Small intestine (tissue), 7 donors: ENCODE results near the gene MYO7A. TPM values are rescaled to one million over a fixed set of nuclear protein-coding genes. Genes with fewer than 3 reads are reported as not detected.

Source experiments
- DNase-seq, 2 donors: peaks; one replicate each; pipeline versions ENCODE4 v3.0.0 to v3.0.0-alpha.2; 2013
- FAIRE-seq: peaks from 2 replicates; lab custom pipeline; 2012; peaks lifted over from hg19 to GRCh38; lab: Jason Lieb, UNC
- H3K27ac ChIP-seq, 3 donors: one replicate each; pipeline ENCODE4 v1.5.1; 2013; ENCODE audit warnings: low read length in 2 of 3, mild to moderate bottlenecking in 2 of 3, control low read depth in 1 of 3, inconsistent platforms in 1 of 3, low read depth in 1 of 3, moderate library complexity in 1 of 3
- H3K27me3 ChIP-seq, 3 donors: one replicate each; pipeline ENCODE4 v1.6.1; 2013; ENCODE audit warnings: low read length in 3 of 3, inconsistent platforms in 1 of 3; ENCODE audit not compliant: control insufficient read depth in 3 of 3, insufficient read depth in 3 of 3
- H3K36me3 ChIP-seq, 3 donors: one replicate each; pipeline ENCODE4 v1.6.1; 2013; ENCODE audit warnings: low read length in 3 of 3, inconsistent platforms in 1 of 3, low read depth in 1 of 3, mild to moderate bottlenecking in 1 of 3, moderate library complexity in 1 of 3; ENCODE audit not compliant: control insufficient read depth in 3 of 3, insufficient read depth in 2 of 3
- H3K4me1 ChIP-seq, 3 donors: one replicate each; pipeline ENCODE4 v1.6.1; 2013; ENCODE audit warnings: low read length in 2 of 3, inconsistent platforms in 1 of 3, low read depth in 1 of 3, mild to moderate bottlenecking in 1 of 3, moderate library complexity in 1 of 3; ENCODE audit not compliant: control insufficient read depth in 3 of 3, insufficient read depth in 2 of 3
- H3K4me3 ChIP-seq, 3 donors: one replicate each; pipeline ENCODE4 v1.5.1; 2013; ENCODE audit warnings: low read length in 3 of 3, control low read depth in 1 of 3, inconsistent platforms in 1 of 3, low read depth in 1 of 3, mild to moderate bottlenecking in 1 of 3, moderate library complexity in 1 of 3
- H3K9me3 ChIP-seq, 2 donors: one replicate each; pipeline ENCODE4 v1.6.1; 2013; ENCODE audit warnings: low read depth in 1 of 2, low read length in 1 of 2; ENCODE audit not compliant: control insufficient read depth in 2 of 2, insufficient read depth in 1 of 2
- WGBS, 3 donors: extraction: QIAGEN DNeasy Blood & Tissue Kit; methylation state at CpG; one replicate each; pipeline ENCODE4 v1.1.7; 2013; 5-methylcytosine and 5-hydroxymethylcytosine counted together
- polyA plus RNA-seq, 4 donors: library from polyadenylated mRNA; stranded (reverse) in 3 of 4; unstranded in 1 of 4; fragments of 200-250 nt in 3 of 4; fragments of 120-200 nt in 1 of 4; gene quantifications; one replicate each; pipeline versions ENCODE4 v1.2.1 to v1.2.3, GENCODE V29; 2013
- donor health status: healthy with polysubstance abuse.
- donor health status: control.
- donor health status: control.
- donor health status: Bipolar disorder and iron deficiency.
- donor health status: healthy.

MYO7A gene
- polyA plus RNA-seq, 4 donors: 1.4 to 74.2 (median 2.2) TPM

DNA sequence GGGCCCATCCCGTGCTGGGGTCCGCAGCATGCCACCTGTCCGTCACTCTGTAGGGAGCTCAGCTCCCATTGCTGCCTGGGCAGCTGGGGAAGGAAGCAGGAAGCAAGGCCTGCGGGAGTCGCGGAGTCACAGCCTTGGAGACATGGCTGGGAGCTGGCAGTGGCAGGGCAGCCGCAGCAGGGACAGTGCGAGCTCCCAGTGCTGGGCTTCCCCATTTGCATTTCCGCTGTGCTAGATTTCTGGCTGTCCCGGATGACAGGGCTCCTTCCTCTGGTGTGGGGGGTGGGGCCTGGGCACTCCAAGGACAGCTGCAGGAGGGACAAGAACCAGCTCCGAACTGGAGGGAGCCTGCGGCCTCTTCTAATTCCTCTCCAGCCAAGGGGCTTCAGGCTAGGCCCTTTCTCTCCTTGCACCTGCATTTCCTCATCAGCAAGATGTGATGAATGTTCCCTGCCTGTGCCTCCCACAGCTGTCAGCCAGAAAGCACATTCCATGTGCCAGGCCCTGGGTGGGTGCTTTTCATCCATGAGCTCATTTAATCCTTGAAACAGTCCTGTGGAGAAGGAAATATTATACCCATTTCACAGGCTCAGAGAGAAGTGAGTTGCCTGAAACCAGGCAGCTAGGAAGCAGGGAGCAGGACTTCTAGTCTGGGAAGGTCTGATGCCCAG lies 48.0 kb downstream of the MYO7A start:
- H3K27ac ChIP-seq: peak overlapping the region in 1 of 3 donors; percentile 11
- WGBS, 3 donors: 61 to 81% (median 74%) methylated on average over 12 of the region's 12 CpGs
- H3K27me3 ChIP-seq: no peaks in the 10 kb centered on the region
- H3K36me3 ChIP-seq: peaks cover 0 to 95% (median 0%) of the 10 kb centered on the region in 3 donors
- no peak overlapping the region for H3K4me3 ChIP-seq
- peaks cover 0 to 26% (median 0%) of the 10 kb centered on the region in 3 donors for H3K4me1 ChIP-seq
- H3K9me3 ChIP-seq: no peaks in the 10 kb centered on the region
- no peak for DNase-seq
- FAIRE-seq: no peak

DNA sequence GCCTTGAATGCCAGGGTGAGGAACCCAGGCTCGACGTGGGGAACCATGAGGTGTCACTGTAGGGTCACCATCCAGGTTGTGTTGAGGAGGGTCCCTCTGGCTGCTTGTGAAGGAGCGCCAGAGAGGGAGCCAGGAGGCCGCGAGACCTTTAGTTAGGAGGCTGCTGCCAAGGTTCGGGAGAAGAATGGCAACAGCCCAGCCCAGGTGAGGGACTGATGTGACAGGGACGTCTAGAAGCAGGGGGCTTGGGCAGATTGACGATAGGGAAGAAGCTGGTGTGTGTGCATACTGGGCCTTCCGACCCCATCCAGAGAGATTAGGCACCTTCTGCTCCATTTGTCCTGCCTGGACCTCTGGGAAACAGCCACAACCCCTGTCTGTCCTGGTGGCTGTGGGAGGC lies 49.0 kb downstream of the MYO7A start:
- Histone ChIP-seq H3K4me3 (no peak overlapping the region), H3K4me1 (peaks cover 0 to 22% (median 0%) of the 10 kb centered on the region in 3 donors), H3K27me3 (no peaks in the 10 kb centered on the region), H3K9me3 (no peaks in the 10 kb centered on the region), H3K27ac (no peak overlapping the region), H3K36me3 (peaks cover 0 to 97% (median 0%) of the 10 kb centered on the region in 3 donors)
- 82 to 89% (median 86%) methylated on average over 9 of the region's 9 CpGs for WGBS, 3 donors
- DNase-seq: no peak
- FAIRE-seq: no peak

DNA sequence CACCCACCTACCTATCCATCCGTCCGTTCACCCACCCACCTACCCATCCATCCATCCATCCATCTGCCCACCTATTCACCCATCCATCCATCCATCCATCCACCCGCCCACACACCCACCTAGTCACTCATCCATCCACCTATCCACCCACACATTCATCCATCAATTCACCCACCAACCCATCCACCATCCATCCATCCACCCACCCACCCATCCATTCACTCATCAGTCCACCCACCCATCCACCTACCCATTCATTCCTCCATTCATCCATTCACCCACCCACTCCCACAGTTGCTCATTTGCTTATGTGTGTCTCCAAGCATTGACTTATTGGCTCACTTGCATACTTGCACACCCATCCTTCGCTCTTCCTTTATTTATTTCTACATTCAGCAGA lies 50.1 kb downstream of the MYO7A start:
- no peaks in the 10 kb centered on the region for H3K27me3 ChIP-seq
- peaks cover 0 to 97% (median 0%) of the 10 kb centered on the region in 3 donors for H3K36me3 ChIP-seq
- peaks cover 0 to 11% (median 0%) of the 10 kb centered on the region in 3 donors for H3K4me1 ChIP-seq
- no peak overlapping the region for H3K27ac ChIP-seq
- DNase-seq (no peak), FAIRE-seq (no peak)
- H3K4me3 ChIP-seq: no peak overlapping the region
- H3K9me3 ChIP-seq: no peaks in the 10 kb centered on the region
- 96 to 100% (median 96%) methylated on average over 4 of the region's 4 CpGs for WGBS, 3 donors

DNA sequence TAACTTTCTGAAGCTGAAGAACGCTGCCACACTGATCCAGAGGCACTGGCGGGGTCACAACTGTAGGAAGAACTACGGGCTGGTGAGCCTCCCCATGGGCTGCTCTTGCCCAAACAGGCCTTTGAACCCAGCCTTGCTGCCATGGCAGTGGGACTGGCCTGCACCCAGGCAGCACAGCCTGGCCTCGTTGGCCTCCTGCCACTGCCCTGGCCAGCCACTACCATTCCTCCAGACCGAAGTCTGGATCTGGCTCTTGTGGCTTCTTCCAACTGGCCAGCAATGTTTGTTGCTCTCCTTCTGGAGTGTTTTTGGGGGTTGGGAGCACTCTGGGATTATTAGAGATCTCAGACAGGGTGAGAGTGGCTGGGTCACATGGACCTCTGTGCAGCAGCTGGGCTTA lies 51.0 kb downstream of the MYO7A start:
- peaks cover 0 to 2% (median 0%) of the 10 kb centered on the region in 3 donors for H3K4me1 ChIP-seq
- 69 to 77% (median 77%) methylated on average over 5 of the region's 5 CpGs for WGBS, 3 donors
- FAIRE-seq (no peak), DNase-seq (no peak)
- H3K27ac ChIP-seq: no peak overlapping the region
- H3K9me3 ChIP-seq: no peaks in the 10 kb centered on the region
- peaks cover 0 to 97% (median 0%) of the 10 kb centered on the region in 3 donors for H3K36me3 ChIP-seq
- no peak overlapping the region for H3K4me3 ChIP-seq
- no peaks in the 10 kb centered on the region for H3K27me3 ChIP-seq

DNA sequence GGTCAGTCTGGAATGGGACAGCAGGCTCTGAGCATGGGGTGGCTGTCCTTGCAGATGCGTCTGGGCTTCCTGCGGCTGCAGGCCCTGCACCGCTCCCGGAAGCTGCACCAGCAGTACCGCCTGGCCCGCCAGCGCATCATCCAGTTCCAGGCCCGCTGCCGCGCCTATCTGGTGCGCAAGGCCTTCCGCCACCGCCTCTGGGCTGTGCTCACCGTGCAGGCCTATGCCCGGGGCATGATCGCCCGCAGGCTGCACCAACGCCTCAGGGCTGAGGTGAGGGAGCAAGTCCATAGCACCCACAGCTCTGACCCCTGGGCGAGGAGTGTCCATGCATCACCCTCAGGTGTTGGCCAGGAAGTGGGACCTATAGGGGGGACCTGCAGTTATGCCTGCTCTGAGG lies 51.6 kb downstream of the MYO7A start:
- Histone ChIP-seq H3K27ac (no peak overlapping the region), H3K27me3 (no peaks in the 10 kb centered on the region), H3K4me1 (no peaks in the 10 kb centered on the region), H3K4me3 (no peak overlapping the region), H3K9me3 (no peaks in the 10 kb centered on the region), H3K36me3 (peaks cover 0 to 97% (median 0%) of the 10 kb centered on the region in 3 donors)
- no peak for FAIRE-seq
- WGBS, 3 donors: 97 to 98% (median 97%) methylated on average over 19 of the region's 19 CpGs
- no peak for DNase-seq

DNA sequence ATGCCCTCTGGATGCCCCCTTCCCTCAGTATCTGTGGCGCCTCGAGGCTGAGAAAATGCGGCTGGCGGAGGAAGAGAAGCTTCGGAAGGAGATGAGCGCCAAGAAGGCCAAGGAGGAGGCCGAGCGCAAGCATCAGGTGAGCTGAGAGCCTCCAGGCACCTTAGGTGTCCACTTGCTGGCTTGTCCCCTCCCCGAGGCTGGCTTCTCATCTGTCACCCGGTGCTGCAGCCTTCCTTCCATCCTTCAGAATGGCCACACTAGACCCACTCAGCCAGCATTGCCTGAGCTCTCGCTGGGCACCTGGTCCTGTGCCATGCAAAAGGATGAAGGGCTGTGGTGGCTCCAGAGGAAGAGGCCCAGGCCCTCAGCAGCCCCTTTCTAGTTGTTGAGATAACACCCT lies 52.3 kb downstream of the MYO7A start:
- Histone ChIP-seq H3K9me3 (no peaks in the 10 kb centered on the region), H3K27ac (no peak overlapping the region), H3K4me1 (no peaks in the 10 kb centered on the region), H3K4me3 (no peak overlapping the region), H3K36me3 (peaks cover 0 to 91% (median 0%) of the 10 kb centered on the region in 3 donors), H3K27me3 (no peaks in the 10 kb centered on the region)
- 86 to 92% (median 89%) methylated on average over 11 of the region's 11 CpGs for WGBS, 3 donors
- FAIRE-seq: no peak
- no peak for DNase-seq

DNA sequence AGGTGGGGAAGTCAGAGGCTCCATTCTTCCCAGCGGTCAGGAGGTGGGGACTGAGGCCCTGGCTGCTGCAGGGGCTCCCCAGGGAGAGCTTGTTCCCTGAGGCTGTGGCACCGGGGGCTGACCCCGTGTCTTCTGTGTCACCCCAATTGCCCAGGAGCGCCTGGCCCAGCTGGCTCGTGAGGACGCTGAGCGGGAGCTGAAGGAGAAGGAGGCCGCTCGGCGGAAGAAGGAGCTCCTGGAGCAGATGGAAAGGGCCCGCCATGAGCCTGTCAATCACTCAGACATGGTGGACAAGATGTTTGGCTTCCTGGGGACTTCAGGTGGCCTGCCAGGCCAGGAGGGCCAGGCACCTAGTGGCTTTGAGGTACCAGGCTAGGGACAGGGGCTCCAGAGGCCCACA lies 53.2 kb downstream of the MYO7A start:
- H3K4me3 ChIP-seq: no peak overlapping the region
- no peaks in the 10 kb centered on the region for H3K4me1 ChIP-seq
- no peak overlapping the region for H3K27ac ChIP-seq
- no peaks in the 10 kb centered on the region for H3K9me3 ChIP-seq
- DNase-seq (no peak), FAIRE-seq (no peak)
- 90 to 97% (median 92%) methylated on average over 11 of the region's 11 CpGs for WGBS, 3 donors
- peaks cover 0 to 82% (median 0%) of the 10 kb centered on the region in 3 donors for H3K36me3 ChIP-seq
- H3K27me3 ChIP-seq: no peaks in the 10 kb centered on the region

- H3K27ac ChIP-seq: no peak overlapping the region
- 89 to 90% (median 89%) methylated on average over 21 to 22 of the region's 22 CpGs for WGBS, 3 donors
- no peaks in the 10 kb centered on the region for H3K27me3 ChIP-seq
- DNase-seq (no peak), FAIRE-seq (no peak)
- no peaks in the 10 kb centered on the region for H3K9me3 ChIP-seq
- H3K4me3 ChIP-seq: no peak overlapping the region
- peaks cover 0 to 75% (median 0%) of the 10 kb centered on the region in 3 donors for H3K36me3 ChIP-seq
- peaks cover 0 to 7% (median 0%) of the 10 kb centered on the region in 3 donors for H3K4me1 ChIP-seq
Measured at GRCh38 chr11:77181799-77182541, 53.9 kb downstream of the MYO7A start.
